HEK293 (cell line): Measurements from ENCODE around the gene PRELID3B.
A peak's percentile ranks its signal among the peaks of the same experiment; 100 is the strongest.

Source experiments
- GLI4 ChIP-seq: fragments of 450-650 bp; formaldehyde crosslinking; IDR thresholded peaks from 2 replicates; pipeline ENCODE4 v1.5.1; 2016; ENCODE audit warnings: missing biosample characterization, missing genetic modification characterization
- HOXD13 ChIP-seq: sonication (generic); formaldehyde crosslinking; IDR thresholded peaks from 2 replicates; pipeline ENCODE4 v1.8.0; 2022; ENCODE audit warnings: missing genetic modification reagents, borderline replicate concordance
- IKZF3 ChIP-seq: fragments of 450-650 bp; IDR thresholded peaks from 2 replicates; pipeline ENCODE4 v1.5.0; 2018; ENCODE audit warnings: missing biosample characterization, mild to moderate bottlenecking, missing genetic modification characterization, moderate library complexity
- KLF1 ChIP-seq: fragments of 450-650 bp; formaldehyde crosslinking; IDR thresholded peaks from 2 replicates; pipeline ENCODE4 v1.5.1; 2016; ENCODE audit warnings: missing biosample characterization, missing genetic modification characterization
- OVOL3 ChIP-seq: fragments of 450-650 bp; formaldehyde crosslinking; IDR thresholded peaks from 2 replicates; pipeline ENCODE4 v1.5.1; 2016; ENCODE audit warnings: missing biosample characterization, missing genetic modification characterization
- PRDM1 ChIP-seq: fragments of 450-650 bp; formaldehyde crosslinking; IDR thresholded peaks from 2 replicates; pipeline ENCODE4; 2016; ENCODE audit warnings: missing biosample characterization, missing genetic modification characterization
- SP2 ChIP-seq: fragments of 450-650 bp; formaldehyde crosslinking; IDR thresholded peaks from 2 replicates; pipeline ENCODE4 v1.5.1; 2016; ENCODE audit warnings: missing biosample characterization, missing genetic modification characterization
- SP3 ChIP-seq: fragments of 450-650 bp; formaldehyde crosslinking; IDR thresholded peaks from 2 replicates; pipeline ENCODE4 v1.5.1; 2016; ENCODE audit warnings: missing biosample characterization, missing genetic modification characterization
- SP7 ChIP-seq: fragments of 450-650 bp; formaldehyde crosslinking; IDR thresholded peaks from 2 replicates; pipeline ENCODE4 v1.5.1; 2016; ENCODE audit warnings: missing biosample characterization, missing genetic modification characterization
- ZBTB11 ChIP-seq: fragments of 450-650 bp; formaldehyde crosslinking; conservative IDR thresholded peaks from 2 replicates; pipeline ENCODE4 v1.5.1; 2016; ENCODE audit warnings: low read depth, missing biosample characterization, missing genetic modification characterization
- ZBTB44 ChIP-seq: fragments of 450-650 bp; IDR thresholded peaks from 2 replicates; pipeline ENCODE4 v1.5.1; 2018; ENCODE audit warnings: missing biosample characterization, mild to moderate bottlenecking, missing genetic modification characterization
- ZIC2 ChIP-seq: fragments of 450-650 bp; formaldehyde crosslinking; IDR thresholded peaks from 2 replicates; pipeline ENCODE4 v1.5.1; 2016; ENCODE audit warnings: missing biosample characterization, missing genetic modification characterization
- ZNF169 ChIP-seq: fragments of 450-650 bp; formaldehyde crosslinking; IDR thresholded peaks from 2 replicates; pipeline ENCODE4 v1.5.1; 2016; ENCODE audit warnings: missing biosample characterization, missing genetic modification characterization
- ZNF174 ChIP-seq: fragments of 450-650 bp; formaldehyde crosslinking; IDR thresholded peaks from 2 replicates; pipeline ENCODE4 v1.5.0; 2017; ENCODE audit warnings: missing biosample characterization, mild to moderate bottlenecking, missing genetic modification characterization
- ZNF19 ChIP-seq: fragments of 450-650 bp; formaldehyde crosslinking; IDR thresholded peaks from 2 replicates; pipeline ENCODE4; 2016; ENCODE audit warnings: missing biosample characterization, missing genetic modification characterization, low read depth
- ZNF239 ChIP-seq: fragments of 450-650 bp; formaldehyde crosslinking; IDR thresholded peaks from 2 replicates; pipeline ENCODE4 v1.5.1; 2016; ENCODE audit warnings: missing biosample characterization, missing genetic modification characterization
- ZNF404 ChIP-seq: fragments of 450-650 bp; formaldehyde crosslinking; IDR thresholded peaks from 2 replicates; pipeline ENCODE4 v1.5.1; 2017; ENCODE audit warnings: missing biosample characterization, missing genetic modification characterization
- ZNF426 ChIP-seq: fragments of 450-650 bp; formaldehyde crosslinking; IDR thresholded peaks from 2 replicates; pipeline ENCODE4 v1.5.1; 2017; ENCODE audit warnings: missing biosample characterization, missing genetic modification characterization, mild to moderate bottlenecking, inconsistent platforms, moderate library complexity
- ZNF518A ChIP-seq: fragments of 450-650 bp; formaldehyde crosslinking; conservative IDR thresholded peaks from 2 replicates; pipeline ENCODE4 v1.5.1; 2016; ENCODE audit warnings: low read depth, missing biosample characterization, missing genetic modification characterization
- ZNF544 ChIP-seq: fragments of 450-650 bp; formaldehyde crosslinking; IDR thresholded peaks from 2 replicates; pipeline ENCODE4 v1.5.0; 2017; ENCODE audit warnings: missing biosample characterization, missing genetic modification characterization
- ZNF585B ChIP-seq: fragments of 450-650 bp; formaldehyde crosslinking; IDR thresholded peaks from 2 replicates; pipeline ENCODE4 v1.5.1; 2016; ENCODE audit warnings: missing biosample characterization, missing genetic modification characterization
- ZNF624 ChIP-seq: fragments of 450-650 bp; formaldehyde crosslinking; IDR thresholded peaks from 2 replicates; pipeline ENCODE4 v1.5.1; 2017; ENCODE audit warnings: missing biosample characterization, missing genetic modification characterization
- ZNF645 ChIP-seq: fragments of 450-650 bp; formaldehyde crosslinking; IDR thresholded peaks from 2 replicates; pipeline ENCODE4; 2016; ENCODE audit warnings: missing biosample characterization, missing genetic modification characterization
- ZNF704 ChIP-seq: fragments of 450-650 bp; formaldehyde crosslinking; IDR thresholded peaks from 2 replicates; pipeline ENCODE4 v1.5.1; 2016; ENCODE audit warnings: missing biosample characterization, missing genetic modification characterization
- ZNF76 ChIP-seq: fragments of 450-650 bp; formaldehyde crosslinking; IDR thresholded peaks from 2 replicates; pipeline ENCODE4; 2016; ENCODE audit warnings: low read depth, missing biosample characterization, missing genetic modification characterization, borderline replicate concordance

PRELID3B gene

GRCh38 chr20:59032023-59032712 lies 10.4 kb downstream of the PRELID3B start, which contains the start of gene ATP5F1E (continued):
- 0 out of 2 replicates have a peak, but pooled peaks have one; percentile 14 for TF ChIP-seq ZNF518A (tag by site-specific recombination)
- no peak for TF ChIP-seq ZNF624 (tag by site-specific recombination)
- peak; percentile 4; the same call in 1 of the 2 replicates for TF ChIP-seq PRDM1 (tag by site-specific recombination)
- no peak for TF ChIP-seq ZNF544 (tag by site-specific recombination)
- TF ChIP-seq OVOL3 (tag by site-specific recombination), result peak; percentile 37; the same call in 1 of the 2 replicates
- TF ChIP-seq SP3 (tag by site-specific recombination), result peak; percentile 80
- 0 out of 2 replicates have a peak, but pooled peaks have one; percentile 44 for TF ChIP-seq ZIC2 (tag by site-specific recombination)
- TF ChIP-seq ZNF426 (tag by site-specific recombination), result no peak
- TF ChIP-seq SP7, result peak; percentile 51
- TF ChIP-seq IKZF3, result no peak
- TF ChIP-seq ZNF76, result peak; percentile 85
- TF ChIP-seq KLF1, result peak; percentile 21; the same call in 1 of the 2 replicates
- TF ChIP-seq ZBTB11 (tag by site-specific recombination), result peak; percentile 80
- TF ChIP-seq ZNF19 (tag by site-specific recombination), result no peak
- no peak for TF ChIP-seq ZNF404 (tag by site-specific recombination)
- TF ChIP-seq HOXD13 (CRISPR knock-in tag), result no peak
- no peak for TF ChIP-seq ZNF645
- TF ChIP-seq SP2 (tag by site-specific recombination), result peak; percentile 87
- TF ChIP-seq GLI4 (tag by site-specific recombination), result no peak
- TF ChIP-seq ZNF704 (tag by site-specific recombination), result peak; percentile 81
- TF ChIP-seq ZNF169 (tag by site-specific recombination), result no peak
- no peak for TF ChIP-seq ZBTB44
- no peak for TF ChIP-seq ZNF585B
- no peak for TF ChIP-seq ZNF174 (tag by site-specific recombination)
- no peak for TF ChIP-seq ZNF239 (tag by site-specific recombination)
